Hair follicle dermal papilla cell (primary cell): ENCODE data around the gene NPHS2. TPM values are rescaled to one million over a fixed set of nuclear protein-coding genes. Genes with fewer than 3 reads are reported as not detected.

ENCODE experiments used
- small RNA-seq: library from RNA; depleted of rRNA; stranded (forward); fragments of <200 nt; gene quantifications from one replicate; pipeline ENCODE3, GENCODE V24; 2012
- total RNA-seq: library from RNA; depleted of rRNA; stranded (reverse); fragments of >200 nt; gene quantifications from 2 replicates; pipeline ENCODE4 v1.2.3, GENCODE V29; 2012

The NPHS2 gene
- not detected in 2 replicates for total RNA-seq

GRCh38 chr1:179575497-179576314, at the start of gene NPHS2:
Gene NPHS2 (minus strand): TSS chr1:179575948. CDS start chr1:179575864, 84 bp downstream.

GRCh38 chr1:179591592-179592580, 16.1 kb upstream of the NPHS2 start, which contains the start of gene TDRD5:
Gene TDRD5 (plus strand): TSS chr1:179591832. CDS start chr1:179592616, 784 bp downstream.

Small RNAs within 50 kb of the gene (small RNA-seq; reads per million reads assigned to genes)
- gene RNU5F-2P: not detected

Other genes starting within 250 kb of the NPHS2 start
- gene AXDND1, start 210.0 kb downstream of the NPHS2 start, total RNA-seq: 0.12 and 0.49 TPM in 2 replicates
- gene TDRD5, start 15.9 kb upstream of the NPHS2 start, total RNA-seq: not detected in 2 replicates
- gene FAM163A, start 167.3 kb upstream of the NPHS2 start, total RNA-seq: not detected in 2 replicates